Stimulated activated CD4-positive, alpha-beta T cell treated with anti-CD3 and anti-CD28 coated beads, TNF-alpha, amount 100 ng/mL, for 24 hours (primary cell): ENCODE data around the gene RIMBP2.

Source experiments
- DNase-seq, 3 experiments: peaks; one replicate each; pipeline ENCODE4 v3.0.0-alpha.2; 2020; ENCODE audit warnings: low read depth in 3 of 3

Gene RIMBP2

GRCh38 chr12:130374083-130374482, 342.0 kb downstream of the RIMBP2 start:
- no peak for DNase-seq

- no peak for DNase-seq
Observed at GRCh38 chr12:130372936-130373335, 343.2 kb downstream of the RIMBP2 start.

GRCh38 chr12:130371296-130371695, 344.8 kb downstream of the RIMBP2 start:
- DNase-seq: no peak

- no peak for DNase-seq
Observed at GRCh38 chr12:130369816-130370215, 346.3 kb downstream of the RIMBP2 start.

- no peak for DNase-seq
Observed at GRCh38 chr12:130367523-130367922, 348.6 kb downstream of the RIMBP2 start.

- no peak for DNase-seq
Observed at GRCh38 chr12:130367003-130367402, 349.1 kb downstream of the RIMBP2 start.

- DNase-seq: no peak
Observed at GRCh38 chr12:130366159-130366558, 349.9 kb downstream of the RIMBP2 start.

GRCh38 chr12:130364578-130364977, 351.5 kb downstream of the RIMBP2 start:
- no peak for DNase-seq

GRCh38 chr12:130362060-130362459, 354.0 kb downstream of the RIMBP2 start:
- DNase-seq: no peak

- DNase-seq: no peak
Observed at GRCh38 chr12:130357729-130358330, 358.3 kb downstream of the RIMBP2 start.

- no peak for DNase-seq
Observed at GRCh38 chr12:130357241-130357640, 358.9 kb downstream of the RIMBP2 start.

- no peak for DNase-seq
Observed at GRCh38 chr12:130356222-130356621, 359.9 kb downstream of the RIMBP2 start.

- no peak for DNase-seq
Observed at GRCh38 chr12:130354407-130354806, 361.7 kb downstream of the RIMBP2 start.

GRCh38 chr12:130353081-130353480, 363.0 kb downstream of the RIMBP2 start:
- no peak for DNase-seq

- DNase-seq: no peak
Observed at GRCh38 chr12:130351326-130351725, 364.8 kb downstream of the RIMBP2 start.

GRCh38 chr12:130350715-130351114, 365.4 kb downstream of the RIMBP2 start:
- no peak for DNase-seq

- DNase-seq: no peak
Observed at GRCh38 chr12:130347588-130347987, 368.5 kb downstream of the RIMBP2 start.
